Cardiac muscle cell (in vitro differentiated cells and primary cell): ENCODE data around the gene R3HDM2. TPM values are rescaled to one million over a fixed set of nuclear protein-coding genes. Genes with fewer than 3 reads are reported as not detected.

ENCODE experiments used
- DNase-seq, 2 donors: peaks; one replicate each; pipeline versions ENCODE4 v3.0.0 to v3.0.0-alpha.2; 2010 to 2017; ENCODE audit warnings: low read depth in 1 of 2, low spot score in 1 of 2
- H3K27ac ChIP-seq: fragments of 200-600 bp; sonication (generic); 2 replicates; pipeline ENCODE4 v1.5.1; 2016
- H3K27me3 ChIP-seq: fragments of 200-600 bp; sonication (generic); 2 replicates; pipeline ENCODE4 v1.6.0; 2016; ENCODE audit warnings: control low read depth
- H3K36me3 ChIP-seq: fragments of 200-600 bp; sonication (generic); 2 replicates; pipeline ENCODE4 v1.5.1; 2016; ENCODE audit warnings: control low read depth
- H3K4me1 ChIP-seq: fragments of 200-600 bp; sonication (generic); 2 replicates; pipeline ENCODE4 v1.8.1; 2017; ENCODE audit warnings: low read depth, mild to moderate bottlenecking, mixed run types
- H3K4me3 ChIP-seq: fragments of 200-600 bp; sonication (generic); 2 replicates; pipeline ENCODE4 v1.5.1; 2016; ENCODE audit warnings: mild to moderate bottlenecking
- H3K9me3 ChIP-seq: fragments of 200-600 bp; sonication (generic); 2 replicates; pipeline ENCODE4 v1.5.1; 2017; ENCODE audit warnings: low read depth, mild to moderate bottlenecking, control low read depth
- CTCF ChIP-seq: IDR thresholded peaks from 2 replicates; pipeline ENCODE4 v1.5.1; 2012; ENCODE audit warnings: low read depth, mild to moderate bottlenecking, low read length
- polyA plus RNA-seq: library from polyadenylated mRNA; unstranded; fragments of >200 nt; fragmentation: Nextera tagmentation; extraction: Ambion mirVana; gene quantifications from 2 replicates; pipeline ENCODE4 v1.2.1, GENCODE V29; 2016
- total RNA-seq: library from RNA; depleted of rRNA; stranded (reverse); fragments of >200 nt; gene quantifications from 2 replicates; pipeline ENCODE4 v1.2.3, GENCODE V29; 2016

The R3HDM2 gene
- total and polyA plus RNA-seq, 2 experiments from 2014 or later: 23.3 to 59.9 TPM

GRCh38 chr12:57469296-57470164 is 38.7 kb upstream of the R3HDM2 start:
- Histone ChIP-seq H3K4me1 (no peaks in the 10 kb centered on the region), H3K27ac (no peak overlapping the region), H3K36me3 (no peaks in the 10 kb centered on the region), H3K27me3 (peaks cover 29% of the 10 kb centered on the region), H3K9me3 (no peaks in the 10 kb centered on the region), H3K4me3 (no peak overlapping the region)
- no peak for TF ChIP-seq CTCF
- no peak for DNase-seq

- no peak overlapping the region for H3K4me3 ChIP-seq
- H3K9me3 ChIP-seq: no peaks in the 10 kb centered on the region
- H3K4me1 ChIP-seq: no peaks in the 10 kb centered on the region
- TF ChIP-seq CTCF: no peak
- no peaks in the 10 kb centered on the region for H3K36me3 ChIP-seq
- no peak overlapping the region for H3K27ac ChIP-seq
- no peak for DNase-seq
- peaks cover 13% of the 10 kb centered on the region for H3K27me3 ChIP-seq
Measured at GRCh38 chr12:57467915-57468314, 37.1 kb upstream of the R3HDM2 start.

- Histone ChIP-seq H3K4me1 (no peaks in the 10 kb centered on the region), H3K27ac (no peak overlapping the region), H3K36me3 (no peaks in the 10 kb centered on the region), H3K27me3 (peaks cover 7% of the 10 kb centered on the region), H3K4me3 (no peak overlapping the region), H3K9me3 (no peaks in the 10 kb centered on the region)
- no peak for DNase-seq
- no peak for TF ChIP-seq CTCF
Measured at GRCh38 chr12:57467212-57467874, 36.5 kb upstream of the R3HDM2 start.

GRCh38 chr12:57465747-57466505 is 35.1 kb upstream of the R3HDM2 start:
- Histone ChIP-seq H3K36me3 (no peaks in the 10 kb centered on the region), H3K27ac (no peak overlapping the region), H3K4me1 (no peaks in the 10 kb centered on the region), H3K27me3 (peaks cover 1% of the 10 kb centered on the region), H3K9me3 (no peaks in the 10 kb centered on the region), H3K4me3 (no peak overlapping the region)
- no peak for DNase-seq
- no peak for TF ChIP-seq CTCF

- no peak for DNase-seq
- Histone ChIP-seq H3K4me3 (no peak overlapping the region), H3K36me3 (no peaks in the 10 kb centered on the region), H3K27ac (no peak overlapping the region), H3K4me1 (no peaks in the 10 kb centered on the region), H3K27me3 (peaks cover 7% of the 10 kb centered on the region), H3K9me3 (no peaks in the 10 kb centered on the region)
- no peak for TF ChIP-seq CTCF
Measured at GRCh38 chr12:57465030-57465746, 34.3 kb upstream of the R3HDM2 start.
